Fibroblast of peridontal ligament (primary cell): ENCODE data around the gene PLAC1.

ENCODE experiments used
- DNase-seq: peaks from one replicate; pipeline ENCODE4 v3.0.0-alpha.2; 2010; ENCODE audit errors: extremely low read depth

Gene PLAC1

GRCh38 chrX:134631426-134632346 lies 26.6 kb downstream of the PLAC1 start:
- peak; percentile 93 for DNase-seq

DNA sequence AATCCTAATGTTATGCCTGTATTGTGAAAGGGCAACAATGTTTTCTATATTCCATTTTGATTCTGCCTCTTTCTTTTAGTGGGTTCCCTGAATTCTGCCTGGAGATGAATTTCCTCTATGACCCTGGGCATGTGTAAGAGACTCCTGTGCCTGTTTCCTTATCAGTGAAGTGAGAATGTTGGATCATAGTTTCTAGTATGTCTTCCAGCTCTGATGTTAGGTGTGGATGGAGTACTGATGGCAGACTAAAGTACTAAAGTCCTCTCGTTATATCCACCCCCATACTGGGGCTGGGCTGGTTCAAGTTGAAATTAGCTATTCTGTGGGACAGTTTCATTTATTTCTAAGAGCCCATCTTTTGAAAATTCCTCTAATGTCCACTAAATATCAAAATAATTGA lies 29.6 kb downstream of the PLAC1 start:
- DNase-seq = no peak

DNA sequence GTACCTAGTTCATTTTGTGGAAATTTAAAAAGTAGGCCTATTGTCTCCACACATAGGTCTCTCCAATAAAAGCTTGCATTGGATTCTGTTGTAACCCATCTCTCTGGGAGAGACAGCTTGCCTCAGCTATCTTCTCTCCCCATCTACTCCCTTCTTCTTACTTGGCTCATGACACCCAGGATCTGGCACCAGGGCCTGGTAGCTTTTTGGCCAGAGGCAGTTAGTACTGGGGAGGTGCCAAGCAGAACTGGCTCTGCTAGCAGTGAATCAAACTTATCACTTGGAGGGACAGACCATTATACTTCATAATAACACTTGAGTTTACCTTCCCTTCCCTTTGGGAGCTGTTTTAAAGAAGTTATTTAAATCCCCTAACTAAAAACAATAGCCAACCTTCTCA lies 31.8 kb downstream of the PLAC1 start:
- DNase-seq = no peak

- peak; percentile 84 for DNase-seq
These were observed 33.0 kb downstream of the PLAC1 start for GRCh38 chrX:134625315-134625718.

GRCh38 chrX:134624046-134624430 lies 34.2 kb downstream of the PLAC1 start:
- DNase-seq = no peak

- DNase-seq = no peak
These were observed 34.8 kb downstream of the PLAC1 start for GRCh38 chrX:134623293-134624045.

DNA sequence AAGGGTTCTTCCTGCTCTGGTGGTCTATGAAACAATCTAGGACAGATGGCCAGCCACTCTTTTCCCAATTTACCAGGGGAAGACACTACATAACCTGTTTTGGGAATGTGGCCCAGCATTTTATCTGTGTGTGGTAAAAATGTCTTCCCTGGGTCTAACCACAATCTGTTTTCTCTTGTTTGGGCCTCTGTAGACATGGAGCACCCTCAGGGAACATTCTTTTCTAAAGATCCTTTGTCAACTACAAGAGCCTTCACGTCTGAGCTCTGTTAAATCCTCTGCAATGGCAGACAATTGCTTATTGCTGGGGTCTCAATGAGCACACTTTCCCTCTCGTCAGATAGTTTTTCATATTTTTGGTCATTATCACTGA lies 35.5 kb downstream of the PLAC1 start:
- no peak for DNase-seq

GRCh38 chrX:134622056-134622812 lies 36.0 kb downstream of the PLAC1 start:
- peak; percentile 85 for DNase-seq

- DNase-seq = no peak
These were observed 38.4 kb downstream of the PLAC1 start for GRCh38 chrX:134619838-134620237.

- no peak for DNase-seq
These were observed 44.9 kb downstream of the PLAC1 start for GRCh38 chrX:134613396-134613795.

- no peak for DNase-seq
These were observed 50.1 kb downstream of the PLAC1 start for GRCh38 chrX:134608153-134608552.

DNA sequence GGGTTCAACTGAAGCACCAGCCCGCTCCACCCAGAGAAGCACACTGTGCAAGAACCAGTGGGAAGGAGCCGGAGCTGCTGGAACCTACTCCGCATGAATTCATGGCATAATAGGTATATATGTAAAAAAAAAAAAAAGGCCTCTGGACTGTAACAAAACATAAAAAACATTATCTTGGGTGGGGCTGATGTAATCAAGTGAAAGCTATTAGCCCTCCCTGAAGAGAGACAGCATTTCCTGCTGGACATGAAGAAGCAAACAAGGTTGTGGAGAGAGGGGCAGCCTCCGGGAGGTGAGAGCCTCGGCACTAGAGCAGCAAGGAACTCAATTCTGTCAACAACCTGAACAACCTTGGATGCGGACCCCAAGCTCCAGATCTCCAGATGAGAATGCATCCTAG lies 50.7 kb downstream of the PLAC1 start:
- no peak for DNase-seq

- no peak for DNase-seq
These were observed 53.5 kb downstream of the PLAC1 start for GRCh38 chrX:134604701-134605311.

- peak; percentile 94 for DNase-seq
These were observed 54.2 kb downstream of the PLAC1 start for GRCh38 chrX:134603806-134604700.

DNA sequence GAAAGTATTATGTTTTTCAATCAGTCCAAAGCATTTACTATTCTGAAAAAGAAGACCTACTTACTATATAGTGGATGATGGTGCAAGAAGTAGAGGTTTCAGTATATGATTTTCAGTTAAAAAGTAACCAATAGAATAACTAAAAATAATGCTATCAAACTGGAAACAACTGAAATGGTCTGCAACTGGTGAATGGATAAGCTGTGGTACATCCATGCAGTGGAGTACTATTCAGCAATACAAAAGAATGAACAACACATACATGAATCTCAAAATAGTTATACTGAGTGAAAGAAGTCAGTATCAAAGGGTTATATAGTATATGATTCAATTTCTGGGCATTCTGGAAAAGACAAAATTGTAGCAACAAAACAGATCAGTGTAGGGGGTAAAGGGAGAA lies 55.9 kb downstream of the PLAC1 start:
- no peak for DNase-seq

DNA sequence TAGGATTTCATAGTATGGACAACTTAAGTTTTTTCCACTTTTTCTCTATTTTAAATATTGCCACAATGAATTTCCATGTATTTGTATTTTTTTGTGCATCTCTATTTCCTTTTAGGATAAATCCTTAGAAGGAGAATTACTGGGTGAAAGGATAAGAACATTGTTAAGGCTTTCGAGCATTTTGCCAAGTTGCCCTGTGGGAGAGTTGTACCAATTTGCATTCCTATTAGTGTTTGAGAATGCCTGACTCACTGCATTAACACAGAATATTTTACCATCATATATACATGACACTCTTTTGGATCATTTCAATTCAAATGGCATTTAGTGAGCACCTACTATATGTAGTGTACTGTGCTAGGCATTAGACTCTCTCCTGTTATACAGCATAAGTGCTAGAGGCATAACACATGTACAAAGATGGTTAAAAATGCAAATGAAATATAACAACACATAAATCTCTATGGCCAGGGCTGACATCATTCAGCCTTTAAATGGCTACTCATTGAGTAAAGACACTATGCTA lies 57.0 kb downstream of the PLAC1 start:
- peak; percentile 59 for DNase-seq

DNA sequence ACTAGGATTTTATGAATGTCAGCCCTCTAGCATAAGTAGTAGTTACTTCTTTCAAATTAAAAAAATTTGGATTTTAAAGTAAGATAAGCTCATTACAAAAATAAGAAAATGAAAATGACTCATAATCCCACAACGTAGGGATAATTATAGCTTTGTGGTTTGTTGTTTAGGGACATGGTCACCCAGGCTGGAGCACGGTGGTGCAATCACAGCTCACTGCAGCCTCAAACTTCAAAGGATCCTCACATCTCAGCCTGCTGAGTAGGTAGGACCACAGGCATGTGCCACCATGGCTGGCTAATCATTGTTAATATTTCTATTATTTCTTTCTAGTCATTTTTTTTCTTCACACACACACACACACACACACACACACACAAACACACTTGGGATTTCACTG lies 57.6 kb downstream of the PLAC1 start:
- peak; percentile 62 for DNase-seq

DNA sequence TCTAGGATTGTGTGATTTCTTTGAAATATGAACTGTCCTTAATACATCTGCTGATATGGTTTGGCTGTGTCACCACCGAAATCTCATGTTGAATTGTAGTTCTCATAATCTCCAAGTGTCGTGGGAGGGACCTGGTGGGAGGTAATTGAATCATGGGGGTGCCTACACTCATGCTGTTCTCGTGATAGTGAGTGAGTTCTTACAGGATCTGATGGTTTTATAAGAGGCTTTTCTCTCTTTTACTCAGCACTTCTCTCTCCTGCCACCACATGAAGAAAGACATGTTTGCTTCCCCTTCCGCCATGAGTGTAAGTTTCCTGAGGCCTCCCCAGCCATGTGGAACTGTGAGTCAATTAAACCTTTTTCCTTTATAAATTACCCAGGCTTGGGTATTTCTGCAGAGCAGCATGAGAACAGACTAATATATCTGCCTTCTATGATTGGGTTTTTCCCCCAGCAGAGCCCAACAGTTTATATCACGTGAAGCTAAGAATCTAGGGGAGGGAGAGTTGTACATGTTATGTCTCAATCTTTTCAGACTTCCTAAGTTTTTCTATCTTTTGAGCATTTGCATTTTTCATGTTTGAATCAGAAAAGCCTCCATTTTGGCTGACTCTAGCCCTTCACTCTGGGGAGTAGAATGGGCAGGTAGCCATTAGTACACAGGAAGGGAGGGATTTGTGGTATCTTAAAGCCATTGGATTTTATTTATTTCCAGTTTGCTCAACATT lies 58.9 kb downstream of the PLAC1 start:
- peak; percentile 96 for DNase-seq

DNA sequence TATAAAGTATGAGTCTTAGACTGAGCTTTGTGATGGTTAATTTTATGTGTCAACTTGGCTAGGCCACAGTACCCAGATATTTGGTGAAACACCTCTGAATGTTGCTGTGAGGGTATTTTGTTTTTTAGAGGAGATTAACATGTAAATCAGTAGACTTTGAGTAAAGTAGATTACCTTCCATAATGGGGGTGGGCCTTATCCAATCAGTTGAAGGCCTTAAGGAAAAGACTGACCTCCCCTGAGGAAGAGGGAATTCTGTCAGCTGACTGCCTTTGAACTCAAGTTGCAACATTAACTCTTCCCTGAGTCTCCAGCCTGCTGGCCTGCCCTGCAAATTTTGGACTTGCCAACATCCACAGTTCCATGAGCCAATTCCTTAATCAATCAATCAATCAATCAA lies 66.0 kb downstream of the PLAC1 start:
- DNase-seq = no peak

GRCh38 chrX:134591502-134591901 lies 66.8 kb downstream of the PLAC1 start:
- peak; percentile 65 for DNase-seq
